T-cell (primary cell): ENCODE data around the gene B3GNT5. TPM values are rescaled to one million over a fixed set of nuclear protein-coding genes. Genes with fewer than 3 reads are reported as not detected.

Experiments used
- ATAC-seq, 4 experiments: fragments of 200-7000 bp in 3 of 4; fragments of 150-1000 bp in 1 of 4; cut with Tn5 transposase; replicated peaks in 1 of 4; 1 replicate in 3 of 4; 2 replicates in 1 of 4; pipeline ENCODE4 v1.10.0; 2021; ENCODE audit warnings: moderate library complexity in 3 of 4, mild to moderate bottlenecking in 2 of 4, moderate number of reproducible peaks in 1 of 4
- CTCF ChIA-PET, 2 donors: fragments of 300-600 bp; sonication (Branson Sonifier 250); formaldehyde crosslinking; loops; one replicate each; lab custom pipeline; 2022; ENCODE audit warnings: antibody characterized with exemption in 2 of 2; lab: Charles Lee
- POLR2A ChIA-PET, 2 donors: fragments of 300-600 bp; sonication (Branson Sonifier 250); formaldehyde crosslinking; loops; one replicate each; lab custom pipeline; 2022; ENCODE audit warnings: antibody characterized with exemption in 2 of 2; lab: Charles Lee
- DNase-seq, 35 experiments: peaks; one replicate each; pipeline versions ENCODE4 v3.0.0 to v3.0.0-alpha.2; 2013 to 2023
- H3K27ac ChIP-seq: one replicate; pipeline ENCODE4 v1.5.1; 2013; ENCODE audit warnings: low read length
- H3K27me3 ChIP-seq, 2 experiments: replicated peaks in 1 of 2; 1 replicate in 1 of 2; 2 replicates in 1 of 2; pipeline versions ENCODE4 v1.6.1 to v1.7.0; 2013; ENCODE audit warnings: low read length in 1 of 2, mixed read lengths in 1 of 2; ENCODE audit not compliant: control insufficient read depth in 2 of 2, insufficient read depth in 2 of 2; ENCODE audit errors: extremely low read depth in 1 of 2
- H3K36me3 ChIP-seq, 2 donors: 1 replicate in 1 of 2; 2 replicates in 1 of 2; pipeline versions ENCODE4 v1.6.1 to v1.7.0; 2013; ENCODE audit warnings: low read length in 1 of 2; ENCODE audit not compliant: control insufficient read depth in 2 of 2, insufficient read depth in 1 of 2; ENCODE audit errors: extremely low read depth in 1 of 2
- H3K4me1 ChIP-seq, 2 experiments: 1 replicate in 1 of 2; 2 replicates in 1 of 2; pipeline versions ENCODE4 v1.6.1 to v1.7.0; 2013; ENCODE audit warnings: low read length in 2 of 2, mixed read lengths in 1 of 2; ENCODE audit not compliant: insufficient read depth in 2 of 2, control insufficient read depth in 1 of 2; ENCODE audit errors: extremely low read depth in 1 of 2
- H3K4me3 ChIP-seq, 2 donors: 1 replicate in 1 of 2; 2 replicates in 1 of 2; pipeline versions ENCODE4 v1.5.1 to v1.7.0; 2013; ENCODE audit warnings: mild to moderate bottlenecking in 2 of 2, low read length in 1 of 2, moderate library complexity in 1 of 2; ENCODE audit not compliant: control insufficient read depth in 1 of 2; ENCODE audit errors: extremely low read depth in 1 of 2
- H3K9me3 ChIP-seq: 2 replicates; pipeline ENCODE4 v1.7.0; 2013
- H3K27ac Mint-ChIP-seq, 2 donors: one replicate each; pipeline ENCODE4 v1.8.0; 2020 to 2021; ENCODE audit warnings: mild to moderate bottlenecking in 2 of 2, mixed read lengths in 2 of 2
- H3K27me3 Mint-ChIP-seq, 2 donors: one replicate each; pipeline ENCODE4 v1.8.0; 2021 to 2022; ENCODE audit warnings: mixed read lengths in 2 of 2
- H3K36me3 Mint-ChIP-seq: one replicate; pipeline ENCODE4 v1.8.0; 2021; ENCODE audit warnings: mixed read lengths
- H3K4me1 Mint-ChIP-seq, 3 donors: one replicate each; pipeline ENCODE4 v1.8.0; 2020 to 2022; ENCODE audit warnings: mixed read lengths in 3 of 3, mild to moderate bottlenecking in 1 of 3
- H3K4me3 Mint-ChIP-seq, 3 donors: one replicate each; pipeline ENCODE4 v1.8.0; 2020 to 2022; ENCODE audit warnings: mild to moderate bottlenecking in 3 of 3, mixed read lengths in 3 of 3, moderate library complexity in 3 of 3
- H3K9me3 Mint-ChIP-seq, 3 donors: one replicate each; pipeline ENCODE4 v1.8.0; 2020 to 2022; ENCODE audit warnings: mixed read lengths in 3 of 3
- WGBS: methylation state at CpG from one replicate; pipeline ENCODE4 v1.1.5; 2013; ENCODE audit warnings: missing lambda C conversion rate; ENCODE audit not compliant: insufficient coverage; 5-methylcytosine and 5-hydroxymethylcytosine counted together
- total RNA-seq, 35 experiments: library from RNA in 6 of 35; stranded (reverse) in 6 of 35; fragments of 120-200 nt in 1 of 35; gene quantifications; one replicate each; pipeline versions ENCODE4 v1.2.1 to v1.2.4 and lab custom pipeline; 2013 to 2026

The B3GNT5 gene
- total RNA-seq, 5 donors from 2014 or later (not counting 1 experiment from before 2014, with no cell fraction given), result 0.16 to 0.92 (median 0.55) TPM

DNA sequence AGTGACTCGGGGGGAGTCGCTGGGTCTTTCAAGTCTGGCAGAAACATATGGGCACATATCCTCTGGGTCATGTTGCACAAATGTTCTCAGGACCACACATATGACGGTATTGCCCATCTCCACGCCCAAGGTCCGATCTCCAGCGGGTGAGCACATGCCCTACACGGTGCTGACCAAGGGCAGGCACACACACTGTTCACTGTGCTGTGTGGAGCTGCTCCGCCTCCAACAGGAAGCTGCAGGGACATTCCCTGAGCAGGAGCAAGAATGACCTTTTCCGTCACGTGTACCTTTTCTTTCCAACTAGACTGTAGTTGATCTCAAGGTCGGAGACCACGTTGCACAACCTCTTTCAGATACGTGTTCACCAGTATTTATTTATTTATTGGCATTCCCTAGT is 41.7 kb upstream of the B3GNT5 start:
- Histone ChIP-seq H3K36me3 (peaks cover 0 to 4% of the 10 kb centered on the region in 2 donors), H3K4me3 (no peak overlapping the region), H3K27me3 (no peaks in the 10 kb centered on the region), H3K9me3 (no peaks in the 10 kb centered on the region), H3K4me1 (no peaks in the 10 kb centered on the region), H3K27ac (no peak overlapping the region)
- ChIA-PET CTCF (no interaction called here), POLR2A (no interaction called here)
- no peak for ATAC-seq
- H3K27ac Mint-ChIP-seq, result no peak overlapping the region
- no peaks in the 10 kb centered on the region for H3K27me3 Mint-ChIP-seq
- H3K4me1 Mint-ChIP-seq, result peaks cover 0 to 9% (median 4%) of the 10 kb centered on the region in 3 donors
- no peaks in the 10 kb centered on the region for H3K9me3 Mint-ChIP-seq
- H3K4me3 Mint-ChIP-seq, result no peak overlapping the region
- H3K36me3 Mint-ChIP-seq, result peaks cover 9% of the 10 kb centered on the region
- WGBS, result 95% methylated on average over 10 of the region's 13 CpGs
- DNase-seq, result no peak

DNA sequence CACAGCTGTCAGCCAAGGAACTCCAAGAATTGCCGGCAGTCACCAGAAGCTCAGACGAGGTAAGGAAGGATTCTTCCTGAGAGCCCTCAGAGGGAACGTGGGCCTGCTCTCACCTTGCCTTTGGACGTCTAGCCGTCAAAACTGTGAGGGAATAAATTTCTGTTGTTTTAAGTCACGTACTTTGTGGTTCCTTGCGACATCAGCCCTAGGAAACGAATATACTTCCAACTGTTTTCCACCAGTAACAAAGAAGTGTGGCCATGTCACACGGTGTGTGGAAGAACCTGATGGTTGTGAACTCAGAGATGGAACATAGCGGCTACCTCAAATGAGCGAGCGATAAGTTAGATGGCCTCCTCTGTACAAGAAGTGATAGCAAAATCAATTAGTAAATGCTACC is 41.0 kb upstream of the B3GNT5 start:
- no peak overlapping the region for H3K4me3 Mint-ChIP-seq
- Histone ChIP-seq H3K27ac (no peak overlapping the region), H3K27me3 (no peaks in the 10 kb centered on the region), H3K4me3 (no peak overlapping the region), H3K36me3 (peaks cover 0 to 4% of the 10 kb centered on the region in 2 donors), H3K4me1 (no peaks in the 10 kb centered on the region), H3K9me3 (no peaks in the 10 kb centered on the region)
- ATAC-seq (no peak), DNase-seq (no peak)
- no peaks in the 10 kb centered on the region for H3K9me3 Mint-ChIP-seq
- H3K4me1 Mint-ChIP-seq, result peaks cover 0 to 5% (median 0%) of the 10 kb centered on the region in 3 donors
- WGBS, result 81% methylated on average over 4 of the region's 12 CpGs
- ChIA-PET POLR2A (no interaction called here), CTCF (no interaction called here)
- no peak overlapping the region for H3K27ac Mint-ChIP-seq
- H3K36me3 Mint-ChIP-seq, result peaks cover 9% of the 10 kb centered on the region
- H3K27me3 Mint-ChIP-seq, result no peaks in the 10 kb centered on the region

DNA sequence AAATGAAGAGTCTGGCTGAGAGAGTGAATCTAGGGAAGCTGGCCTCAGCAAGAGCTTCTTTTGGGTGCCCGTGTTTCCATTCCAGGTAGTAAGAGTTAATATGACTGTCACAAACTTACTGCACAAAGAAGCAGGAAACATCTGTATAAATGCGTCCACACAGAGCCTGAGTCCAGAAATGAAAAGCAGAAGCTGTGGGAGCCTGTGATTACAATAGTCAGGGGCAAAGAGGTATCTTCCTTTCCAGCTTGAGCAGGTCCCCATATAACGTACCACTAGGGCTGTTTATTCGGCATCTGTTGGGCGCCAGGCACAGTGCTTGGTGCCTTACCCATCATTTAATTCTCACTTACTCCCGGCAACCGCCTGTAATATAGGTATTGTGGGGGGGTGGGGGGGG is 40.5 kb upstream of the B3GNT5 start:
- H3K27ac ChIP-seq, result no peak overlapping the region
- H3K9me3 Mint-ChIP-seq, result no peaks in the 10 kb centered on the region
- H3K9me3 ChIP-seq, result no peaks in the 10 kb centered on the region
- H3K27me3 Mint-ChIP-seq, result no peaks in the 10 kb centered on the region
- H3K4me1 Mint-ChIP-seq, result peaks cover 0 to 2% (median 0%) of the 10 kb centered on the region in 3 donors
- no peak overlapping the region for H3K4me3 Mint-ChIP-seq
- ATAC-seq (peak in 1 of 4 experiments; percentile 36), DNase-seq (no peak)
- H3K36me3 ChIP-seq, result peaks cover 0 to 4% of the 10 kb centered on the region in 2 donors
- WGBS, result no CpG with 5 or more reads among the region's 7 CpGs
- H3K27ac Mint-ChIP-seq, result no peak overlapping the region
- peaks cover 9% of the 10 kb centered on the region for H3K36me3 Mint-ChIP-seq
- H3K4me3 ChIP-seq, result no peak overlapping the region
- POLR2A ChIA-PET, result no interaction called here
- H3K27me3 ChIP-seq, result no peaks in the 10 kb centered on the region
- CTCF ChIA-PET, result interaction anchor here in 1 of 2 donors (0.7 kb wide), 1 partner anchor 53 kb away, joined by 3 read pairs; no protein-coding TSS in a partner anchor
- no peaks in the 10 kb centered on the region for H3K4me1 ChIP-seq

DNA sequence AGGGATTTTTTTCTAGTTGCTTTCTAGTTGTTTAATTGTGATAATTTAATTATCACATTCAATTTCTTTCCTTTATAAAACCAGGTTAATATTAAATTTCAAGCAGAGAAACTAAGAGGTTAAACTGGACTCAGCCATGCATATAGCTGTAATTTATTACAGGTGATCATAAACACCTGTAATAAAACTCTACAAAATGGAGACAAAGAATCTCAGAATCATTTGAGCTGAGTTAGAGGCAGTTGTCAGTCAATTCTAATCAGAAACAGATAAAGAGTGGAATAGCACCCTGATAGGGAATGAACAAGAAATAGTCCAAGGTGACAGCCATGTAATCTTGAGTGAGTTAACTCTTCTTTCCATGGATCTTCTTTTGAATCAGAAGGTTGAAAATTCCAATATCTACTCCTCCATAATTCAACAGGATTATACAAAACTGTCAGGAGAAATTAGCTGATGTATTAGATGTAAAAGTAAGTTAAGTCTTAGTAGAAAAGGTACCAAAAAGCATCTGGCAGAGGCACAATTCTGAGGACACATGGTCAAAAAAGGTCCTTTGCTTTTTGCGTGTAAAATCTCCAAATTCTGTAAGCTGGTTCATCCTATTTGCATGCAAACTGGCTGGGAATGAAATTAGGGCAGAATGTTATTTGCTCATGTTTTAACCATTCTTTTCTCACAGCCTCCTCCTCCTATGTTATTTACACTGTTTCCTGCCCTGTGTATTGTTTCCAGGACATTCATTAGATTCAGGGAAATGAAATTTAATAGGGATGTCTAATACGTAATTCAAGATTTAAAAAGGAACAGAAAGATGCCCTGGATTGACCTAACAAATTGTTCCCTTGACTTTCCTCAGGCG is 39.4 kb upstream of the B3GNT5 start:
- Histone ChIP-seq H3K27ac (no peak overlapping the region), H3K27me3 (no peaks in the 10 kb centered on the region), H3K4me3 (no peak overlapping the region), H3K9me3 (no peaks in the 10 kb centered on the region), H3K36me3 (peaks cover 0 to 4% of the 10 kb centered on the region in 2 donors), H3K4me1 (no peaks in the 10 kb centered on the region)
- H3K4me1 Mint-ChIP-seq, result peaks cover 0 to 2% (median 0%) of the 10 kb centered on the region in 3 donors
- 100% methylated on average over 1 of the region's 3 CpGs for WGBS
- no peak overlapping the region for H3K27ac Mint-ChIP-seq
- no peaks in the 10 kb centered on the region for H3K9me3 Mint-ChIP-seq
- POLR2A ChIA-PET, result no interaction called here
- ATAC-seq (no peak), DNase-seq (no peak)
- CTCF ChIA-PET, result interaction anchor here in 1 of 2 donors (0.8 kb wide), 1 partner anchor 1110 kb away, joined by 8 read pairs; no protein-coding TSS in a partner anchor
- H3K27me3 Mint-ChIP-seq, result no peaks in the 10 kb centered on the region
- H3K36me3 Mint-ChIP-seq, result peaks cover 9% of the 10 kb centered on the region
- no peak overlapping the region for H3K4me3 Mint-ChIP-seq

DNA sequence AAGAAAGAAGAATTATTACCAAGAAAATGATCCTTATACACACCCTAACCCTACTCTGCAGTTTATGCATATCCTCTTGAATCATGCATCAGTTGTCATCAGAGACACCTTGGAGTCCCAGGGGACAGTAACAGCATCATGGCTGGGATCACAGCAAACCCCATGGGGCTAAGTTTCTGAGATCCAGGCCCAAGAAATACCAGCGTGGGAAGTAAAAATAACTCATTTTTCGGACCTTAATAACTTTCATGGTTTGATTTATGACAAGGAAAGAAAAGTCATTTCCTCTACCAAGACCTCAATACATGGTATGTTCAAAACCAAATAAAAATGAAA is 38.8 kb upstream of the B3GNT5 start:
- Histone ChIP-seq H3K4me1 (no peaks in the 10 kb centered on the region), H3K36me3 (peaks cover 0 to 4% of the 10 kb centered on the region in 2 donors), H3K9me3 (no peaks in the 10 kb centered on the region), H3K27ac (no peak overlapping the region), H3K27me3 (no peaks in the 10 kb centered on the region), H3K4me3 (no peak overlapping the region)
- no peak for ATAC-seq
- CTCF ChIA-PET, result no interaction called here
- Mint-ChIP-seq H3K27me3 (no peaks in the 10 kb centered on the region), H3K9me3 (no peaks in the 10 kb centered on the region), H3K4me3 (no peak overlapping the region), H3K4me1 (peaks cover 0 to 2% (median 0%) of the 10 kb centered on the region in 3 donors), H3K36me3 (peaks cover 9% of the 10 kb centered on the region), H3K27ac (no peak overlapping the region)
- POLR2A ChIA-PET, result no interaction called here
- DNase-seq, result no peak
- WGBS, result no CpG with 5 or more reads among the region's 2 CpGs

DNA sequence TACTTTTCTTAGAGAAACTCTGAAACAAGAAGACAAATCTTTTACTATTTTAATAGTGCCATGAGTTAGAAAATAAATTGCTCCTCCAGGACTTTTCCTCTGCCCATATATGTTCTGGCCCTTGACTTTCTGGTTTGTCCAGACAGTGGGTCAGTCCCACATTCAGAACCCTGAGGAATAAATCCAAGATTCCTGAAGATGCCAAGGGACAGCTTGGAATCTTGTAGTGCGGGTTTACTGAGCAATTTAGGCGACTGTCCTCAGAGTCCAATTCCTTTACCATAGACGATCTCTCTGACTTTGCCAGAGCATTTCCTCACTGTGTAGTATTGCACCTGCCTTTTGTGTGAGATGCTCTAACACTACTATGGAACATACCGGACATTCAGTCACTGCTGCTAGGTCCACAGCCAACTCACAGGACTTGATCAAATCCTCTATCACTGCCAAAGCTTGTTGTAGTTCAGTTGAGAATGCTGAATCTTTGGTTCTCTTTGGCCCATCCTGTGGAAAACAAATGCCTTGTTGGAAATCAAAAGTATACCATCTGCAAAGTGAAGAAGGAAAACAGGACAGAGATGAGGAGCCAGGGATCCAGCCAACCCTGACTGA is 37.4 kb upstream of the B3GNT5 start:
- Mint-ChIP-seq H3K9me3 (no peaks in the 10 kb centered on the region), H3K4me3 (no peak overlapping the region), H3K27me3 (no peaks in the 10 kb centered on the region), H3K4me1 (peaks cover 0 to 2% (median 0%) of the 10 kb centered on the region in 3 donors), H3K27ac (no peak overlapping the region), H3K36me3 (peaks cover 9% of the 10 kb centered on the region)
- ChIA-PET CTCF (no interaction called here), POLR2A (no interaction called here)
- H3K27me3 ChIP-seq, result no peaks in the 10 kb centered on the region
- no peaks in the 10 kb centered on the region for H3K9me3 ChIP-seq
- no peak overlapping the region for H3K27ac ChIP-seq
- DNase-seq (no peak), ATAC-seq (no peak)
- H3K4me3 ChIP-seq, result no peak overlapping the region
- peaks cover 0 to 4% of the 10 kb centered on the region in 2 donors for H3K36me3 ChIP-seq
- WGBS, result 95% methylated on average over 3 of the region's 4 CpGs
- no peaks in the 10 kb centered on the region for H3K4me1 ChIP-seq
